Measurements from ENCODE around the gene CADPS2.

DNA sequence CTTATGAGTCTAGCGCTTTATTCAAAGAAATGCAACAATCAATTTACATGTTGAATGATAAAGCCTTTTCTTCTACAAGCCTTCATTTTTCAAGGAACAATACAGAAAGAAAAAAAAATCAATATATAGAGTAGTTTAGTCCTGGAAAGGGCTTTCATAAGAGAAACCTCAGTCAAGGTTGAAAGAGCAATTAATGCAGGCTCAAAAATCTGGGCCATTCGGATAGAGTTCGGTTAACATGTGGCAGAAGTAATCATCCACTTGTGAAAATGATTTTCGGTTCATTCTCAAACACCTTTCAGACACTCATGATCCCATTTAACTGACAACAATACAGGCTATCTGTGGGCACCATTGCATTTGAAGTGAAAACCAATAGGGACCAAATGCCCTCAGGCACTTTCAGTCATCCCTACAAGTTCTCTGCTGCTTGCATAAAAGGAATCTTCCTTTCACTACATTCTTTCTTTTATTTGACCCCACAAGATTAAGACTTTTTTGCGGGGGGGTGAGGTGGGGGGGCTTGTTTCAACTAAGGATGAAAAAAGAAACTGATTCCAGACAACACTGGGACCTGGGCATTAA, 365.2 kb downstream of the CADPS2 start:
- TF ChIP-seq, protein P1, sequence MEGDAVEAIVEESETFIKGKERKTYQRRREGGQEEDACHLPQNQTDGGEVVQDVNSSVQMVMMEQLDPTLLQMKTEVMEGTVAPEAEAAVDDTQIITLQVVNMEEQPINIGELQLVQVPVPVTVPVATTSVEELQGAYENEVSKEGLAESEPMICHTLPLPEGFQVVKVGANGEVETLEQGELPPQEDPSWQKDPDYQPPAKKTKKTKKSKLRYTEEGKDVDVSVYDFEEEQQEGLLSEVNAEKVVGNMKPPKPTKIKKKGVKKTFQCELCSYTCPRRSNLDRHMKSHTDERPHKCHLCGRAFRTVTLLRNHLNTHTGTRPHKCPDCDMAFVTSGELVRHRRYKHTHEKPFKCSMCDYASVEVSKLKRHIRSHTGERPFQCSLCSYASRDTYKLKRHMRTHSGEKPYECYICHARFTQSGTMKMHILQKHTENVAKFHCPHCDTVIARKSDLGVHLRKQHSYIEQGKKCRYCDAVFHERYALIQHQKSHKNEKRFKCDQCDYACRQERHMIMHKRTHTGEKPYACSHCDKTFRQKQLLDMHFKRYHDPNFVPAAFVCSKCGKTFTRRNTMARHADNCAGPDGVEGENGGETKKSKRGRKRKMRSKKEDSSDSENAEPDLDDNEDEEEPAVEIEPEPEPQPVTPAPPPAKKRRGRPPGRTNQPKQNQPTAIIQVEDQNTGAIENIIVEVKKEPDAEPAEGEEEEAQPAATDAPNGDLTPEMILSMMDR (IDR thresholded peaks at IDR 0.05; ENCODE audit: low read length): no peak
- TF ChIP-seq EZH2 (IDR thresholded peaks at IDR 0.05; ENCODE audit: borderline replicate concordance, low read length): no peak
